ENCODE data around the gene RPL22L1. TPM values are rescaled to one million over a fixed set of nuclear protein-coding genes. Genes with fewer than 3 reads are reported as not detected.

RPL22L1 gene
- polyA plus RNA-seq, 1 of the 3 experiments (the other 2 are of a cell fraction) = 80.9 TPM

- Histone ChIP-seq H3K9me3 (peaks cover 9% of the 10 kb centered on the region; the same call in 1 of the 2 replicates), H3K4me3 (ENCODE audit: low read depth in 2 of 2, low read length in 1 of 2) (no peak overlapping the region), H3K9ac (no peak overlapping the region), H3K27me3 (ENCODE audit: insufficient read depth) (no peaks in the 10 kb centered on the region), H3K9me2 (no peaks in the 10 kb centered on the region), H3K79me2 (ENCODE audit: insufficient read depth) (no peaks in the 10 kb centered on the region), H3K36me3 (replicated peaks in 1 of 2; ENCODE audit: control insufficient read depth in 1 of 2, insufficient read depth in 2 of 2, low read length in 1 of 2) (no peaks in the 10 kb centered on the region), H3K4me2 (no peak overlapping the region), H3F3A (replicated peaks; ENCODE audit: insufficient read depth) (no peaks in the 10 kb centered on the region), H3K4me1 (ENCODE audit: control insufficient read depth in 1 of 2, insufficient read depth in 2 of 2, low read depth in 1 of 2, low read length in 1 of 2) (no peaks in the 10 kb centered on the region), H2AFZ (ENCODE audit: low read depth) (no peak overlapping the region), H3K27ac (ENCODE audit: low read depth in 2 of 2, low read length in 1 of 2) (no peak overlapping the region), H4K20me1 (ENCODE audit: insufficient read depth) (no peaks in the 10 kb centered on the region)
- TF ChIP-seq JUND (IDR thresholded peaks at IDR 0.05) (no peak), FOXJ3 (CRISPR knock-in tag; IDR thresholded peaks at IDR 0.05) (no peak), ZBTB33 (IDR thresholded peaks at IDR 0.05; ENCODE audit: borderline replicate concordance, low read depth) (no peak), PBX3 (IDR thresholded peaks at IDR 0.05) (no peak), MXI1 (IDR thresholded peaks at IDR 0.05; ENCODE audit: low read depth, low read length) (no peak), EP300 (IDR thresholded peaks at IDR 0.05; ENCODE audit: borderline replicate concordance in 1 of 2, low read depth in 1 of 2, low read length in 1 of 2) (no peak)
- ChIA-PET CTCF (no interaction called here), POLR2A (no interaction called here)
- no peak for DNase-seq
- 25% methylated on average over 1 of the region's 1 CpG for WGBS (ENCODE audit: low lambda C conversion rate)
Measured at GRCh38 chr3:170914690-170915089, 44.7 kb upstream of the RPL22L1 start.

- H3K27me3 ChIP-seq (ENCODE audit: insufficient read depth) = no peaks in the 10 kb centered on the region
- H4K20me1 ChIP-seq (ENCODE audit: insufficient read depth) = no peaks in the 10 kb centered on the region
- no peak overlapping the region for H3K4me2 ChIP-seq
- ChIA-PET POLR2A (no interaction called here), CTCF (interaction anchor here (0.6 kb wide), 1 partner anchor 128 kb away, joined by 3 read pairs; no protein-coding TSS in a partner anchor)
- TF ChIP-seq YY1 (IDR thresholded peaks at IDR 0.05; ENCODE audit: low read depth) (no peak), NFIC (IDR thresholded peaks at IDR 0.05; ENCODE audit: borderline replicate concordance) (no peak), GABPA (IDR thresholded peaks at IDR 0.05; ENCODE audit: low read depth) (no peak), PBX3 (IDR thresholded peaks at IDR 0.05) (no peak), SIN3A (IDR thresholded peaks at IDR 0.05; ENCODE audit: borderline replicate concordance, low read depth, low read length) (no peak), NRF1 (IDR thresholded peaks at IDR 0.05; ENCODE audit: low read depth, low read length) (no peak), MEF2A (IDR thresholded peaks at IDR 0.05; ENCODE audit: borderline replicate concordance, low read depth) (no peak), JUND (IDR thresholded peaks at IDR 0.05) (no peak)
- no peaks in the 10 kb centered on the region for H3K9me2 ChIP-seq
- no peak overlapping the region for H3K4me3 ChIP-seq (ENCODE audit: low read depth in 2 of 2, low read length in 1 of 2)
- DNase-seq = no peak
- no peaks in the 10 kb centered on the region; a peak in 1 of 4 replicates for H3K4me1 ChIP-seq (ENCODE audit: control insufficient read depth in 1 of 2, insufficient read depth in 2 of 2, low read depth in 1 of 2, low read length in 1 of 2)
- H3K79me2 ChIP-seq (ENCODE audit: insufficient read depth) = no peaks in the 10 kb centered on the region
- peaks cover 9% of the 10 kb centered on the region; the same call in 1 of the 2 replicates for H3K9me3 ChIP-seq
- no peaks in the 10 kb centered on the region for H3F3A ChIP-seq (replicated peaks; ENCODE audit: insufficient read depth)
- no peak overlapping the region for H2AFZ ChIP-seq (ENCODE audit: low read depth)
- H3K9ac ChIP-seq = no peak overlapping the region
- H3K36me3 ChIP-seq (replicated peaks in 1 of 2; ENCODE audit: control insufficient read depth in 1 of 2, insufficient read depth in 2 of 2, low read length in 1 of 2) = no peaks in the 10 kb centered on the region
- no peak overlapping the region for H3K27ac ChIP-seq (ENCODE audit: low read depth in 2 of 2, low read length in 1 of 2)
- WGBS (ENCODE audit: low lambda C conversion rate) = 67% methylated on average over 5 of the region's 5 CpGs
Measured at GRCh38 chr3:170914212-170914611, 44.2 kb upstream of the RPL22L1 start.
